Measurements from ENCODE around the gene CCDC112.

Gene CCDC112

GRCh38 chr5:115264786-115265185 lies 31.7 kb downstream of the CCDC112 start:
- no peak for TF ChIP-seq EGR1 (IDR thresholded peaks at IDR 0.05)
- TF ChIP-seq RAD21 (IDR thresholded peaks at IDR 0.05; ENCODE audit: low read depth), result no peak
- TF ChIP-seq USF1 (IDR thresholded peaks at IDR 0.05), result no peak
- TF ChIP-seq NFIC (IDR thresholded peaks at IDR 0.05), result no peak
- no peak for TF ChIP-seq TCF12 (IDR thresholded peaks at IDR 0.05; ENCODE audit: low read depth)
- no peak for TF ChIP-seq EP300 (IDR thresholded peaks at IDR 0.05; ENCODE audit: borderline replicate concordance)
- no peak for TF ChIP-seq CEBPB (IDR thresholded peaks at IDR 0.05)

- no peak for TF ChIP-seq TAF1 (IDR thresholded peaks at IDR 0.05; ENCODE audit: low read depth)
Observed at GRCh38 chr5:115263078-115263380, 33.4 kb downstream of the CCDC112 start.

GRCh38 chr5:115262321-115263077 lies 34.0 kb downstream of the CCDC112 start, which contains the start of gene PGGT1B:
PGGT1B (minus strand) TSS chr5:115262877; CDS start chr5:115262851, 26 bp downstream.
- TF ChIP-seq EGR1 (IDR thresholded peaks at IDR 0.05) (no peak), RAD21 (IDR thresholded peaks at IDR 0.05; ENCODE audit: low read depth) (no peak), ZBTB7A (IDR thresholded peaks at IDR 0.05; ENCODE audit: low read depth) (no peak), USF1 (IDR thresholded peaks at IDR 0.05) (no peak), EP300 (IDR thresholded peaks at IDR 0.05; ENCODE audit: borderline replicate concordance) (no peak), YY1 (IDR thresholded peaks at IDR 0.05; ENCODE audit: low read depth) (peak; percentile 94), NFIC (IDR thresholded peaks at IDR 0.05) (peak; percentile 30; the same call in 1 of the 2 replicates), TCF12 (IDR thresholded peaks at IDR 0.05; ENCODE audit: low read depth) (peak; percentile 28), REST (IDR thresholded peaks at IDR 0.05; ENCODE audit: low read depth) (no peak), TAF1 (IDR thresholded peaks at IDR 0.05; ENCODE audit: low read depth) (peak; percentile 95), MAX (IDR thresholded peaks at IDR 0.05) (peak; percentile 78), TEAD4 (IDR thresholded peaks at IDR 0.05) (no peak), CEBPB (IDR thresholded peaks at IDR 0.05) (no peak), CREB1 (IDR thresholded peaks at IDR 0.05; ENCODE audit: low read depth) (peak; percentile 64; the same call in 1 of the 2 replicates)

GRCh38 chr5:115262011-115262320 lies 34.5 kb downstream of the CCDC112 start:
- no peak for TF ChIP-seq MAX (IDR thresholded peaks at IDR 0.05)
- no peak for TF ChIP-seq TAF1 (IDR thresholded peaks at IDR 0.05; ENCODE audit: low read depth)
- no peak for TF ChIP-seq EP300 (IDR thresholded peaks at IDR 0.05; ENCODE audit: borderline replicate concordance)
- no peak for TF ChIP-seq USF1 (IDR thresholded peaks at IDR 0.05)
- no peak for TF ChIP-seq CEBPB (IDR thresholded peaks at IDR 0.05)
- TF ChIP-seq FOXM1 (IDR thresholded peaks at IDR 0.05; ENCODE audit: borderline replicate concordance, low read depth), result no peak
- TF ChIP-seq EGR1 (IDR thresholded peaks at IDR 0.05), result no peak
- no peak for TF ChIP-seq REST (IDR thresholded peaks at IDR 0.05; ENCODE audit: low read depth)
- no peak for TF ChIP-seq TEAD4 (IDR thresholded peaks at IDR 0.05)
- TF ChIP-seq RAD21 (IDR thresholded peaks at IDR 0.05; ENCODE audit: low read depth), result no peak
- TF ChIP-seq ZBTB7A (IDR thresholded peaks at IDR 0.05; ENCODE audit: low read depth), result no peak
- TF ChIP-seq NFIC (IDR thresholded peaks at IDR 0.05), result no peak
- TF ChIP-seq TCF12 (IDR thresholded peaks at IDR 0.05; ENCODE audit: low read depth), result no peak
- TF ChIP-seq CREB1 (IDR thresholded peaks at IDR 0.05; ENCODE audit: low read depth), result no peak
- no peak for TF ChIP-seq YY1 (IDR thresholded peaks at IDR 0.05; ENCODE audit: low read depth)

- TF ChIP-seq EP300 (IDR thresholded peaks at IDR 0.05; ENCODE audit: borderline replicate concordance) (no peak), TEAD4 (IDR thresholded peaks at IDR 0.05) (no peak), CEBPB (IDR thresholded peaks at IDR 0.05) (no peak), FOXM1 (IDR thresholded peaks at IDR 0.05; ENCODE audit: borderline replicate concordance, low read depth) (no peak), MAX (IDR thresholded peaks at IDR 0.05) (no peak), YY1 (IDR thresholded peaks at IDR 0.05; ENCODE audit: low read depth) (no peak), TCF12 (IDR thresholded peaks at IDR 0.05; ENCODE audit: low read depth) (no peak), RAD21 (IDR thresholded peaks at IDR 0.05; ENCODE audit: low read depth) (no peak), EGR1 (IDR thresholded peaks at IDR 0.05) (no peak), USF1 (IDR thresholded peaks at IDR 0.05) (no peak), NFIC (IDR thresholded peaks at IDR 0.05) (no peak), ZBTB7A (IDR thresholded peaks at IDR 0.05; ENCODE audit: low read depth) (no peak), TAF1 (IDR thresholded peaks at IDR 0.05; ENCODE audit: low read depth) (no peak), CREB1 (IDR thresholded peaks at IDR 0.05; ENCODE audit: low read depth) (no peak)
Observed at GRCh38 chr5:115260248-115260647, 36.2 kb downstream of the CCDC112 start.

Data from Ishikawa (cell line).